NCI-H526 treated with DMSO at 0.1 percent for 48 hours (cell line): Measurements from ENCODE around the gene SPTLC3.

Source experiments
- DNase-seq: peaks from one replicate; lab custom pipeline; 2025; lab: John Stamatoyannopoulos, UW

The SPTLC3 gene

DNA sequence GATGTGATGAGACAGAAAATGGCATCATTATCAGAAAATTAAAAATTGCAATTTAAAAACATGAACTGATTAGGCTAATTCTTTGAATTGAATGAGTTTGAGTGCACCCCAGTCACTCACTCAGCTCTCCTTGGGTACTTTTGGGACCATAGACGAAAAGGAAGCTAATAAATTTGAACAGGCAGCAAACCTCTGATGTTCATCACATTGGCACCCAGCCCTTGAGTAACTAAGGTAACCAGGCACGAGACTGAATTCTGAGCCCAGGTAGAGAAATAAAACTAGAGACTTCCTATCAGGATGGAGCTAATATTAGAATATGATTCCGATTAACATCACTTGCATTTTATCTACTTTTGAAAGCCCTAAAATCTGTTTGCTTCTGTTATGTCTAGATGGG lies 131.4 kb downstream of the SPTLC3 start:
- DNase-seq, result no peak

DNA sequence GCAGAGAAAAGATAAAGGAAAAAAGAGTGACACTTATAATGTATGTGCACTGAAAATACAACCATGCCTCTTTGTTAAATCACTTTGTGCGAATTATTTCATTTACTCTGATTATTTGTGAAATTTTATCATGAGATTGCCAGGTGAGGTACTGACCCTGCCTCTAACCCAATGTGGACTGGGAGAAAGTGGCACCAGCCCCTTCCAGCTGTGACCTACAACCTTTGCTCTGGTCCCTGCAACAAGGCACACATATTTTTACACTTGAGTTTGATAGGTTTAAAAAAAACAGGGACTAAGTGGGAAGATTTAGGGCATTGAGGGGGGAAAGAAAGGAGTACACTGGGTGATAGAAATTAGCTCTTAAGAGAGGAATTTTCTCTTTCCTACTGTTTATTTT lies 132.0 kb downstream of the SPTLC3 start:
- no peak for DNase-seq

DNA sequence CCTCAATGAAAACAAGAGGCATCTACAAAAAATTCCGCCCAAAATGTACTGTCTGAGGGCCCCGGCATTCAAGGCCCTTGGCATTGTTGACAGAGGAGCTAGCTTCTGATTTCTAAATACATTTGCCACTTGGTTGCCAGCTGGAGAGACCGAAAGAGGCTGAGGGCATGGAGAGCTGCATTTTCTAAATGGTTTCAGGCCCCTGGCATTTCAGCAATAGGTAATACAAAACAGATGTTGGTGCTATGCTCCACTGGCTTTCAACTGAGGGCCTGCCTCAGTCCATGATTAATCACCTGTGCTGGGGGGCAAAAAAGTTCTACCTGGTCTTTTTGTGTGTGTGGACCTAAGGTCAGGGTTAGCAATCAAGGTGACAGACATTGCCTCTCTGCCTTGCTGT lies 132.8 kb downstream of the SPTLC3 start:
- DNase-seq, result no peak

DNA sequence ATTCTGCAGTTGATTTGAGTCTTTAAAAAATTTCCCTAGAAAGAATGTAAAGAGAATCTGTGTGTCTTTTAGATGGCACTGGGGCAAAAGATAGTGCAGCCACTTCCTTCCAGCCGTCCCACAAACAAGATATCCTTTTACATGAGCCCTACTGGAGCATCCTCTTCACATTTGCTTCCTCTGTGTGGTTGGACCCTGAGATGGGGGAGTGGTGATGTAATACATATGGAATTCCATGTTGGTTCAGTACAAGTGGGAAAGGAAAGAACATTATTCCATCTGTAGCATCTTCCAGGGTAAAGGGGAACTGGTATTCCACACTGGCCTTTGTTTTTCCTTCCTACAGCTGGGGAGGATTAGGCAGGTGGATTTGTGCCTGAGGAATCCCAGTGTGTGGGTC lies 133.4 kb downstream of the SPTLC3 start:
- DNase-seq, result no peak

DNA sequence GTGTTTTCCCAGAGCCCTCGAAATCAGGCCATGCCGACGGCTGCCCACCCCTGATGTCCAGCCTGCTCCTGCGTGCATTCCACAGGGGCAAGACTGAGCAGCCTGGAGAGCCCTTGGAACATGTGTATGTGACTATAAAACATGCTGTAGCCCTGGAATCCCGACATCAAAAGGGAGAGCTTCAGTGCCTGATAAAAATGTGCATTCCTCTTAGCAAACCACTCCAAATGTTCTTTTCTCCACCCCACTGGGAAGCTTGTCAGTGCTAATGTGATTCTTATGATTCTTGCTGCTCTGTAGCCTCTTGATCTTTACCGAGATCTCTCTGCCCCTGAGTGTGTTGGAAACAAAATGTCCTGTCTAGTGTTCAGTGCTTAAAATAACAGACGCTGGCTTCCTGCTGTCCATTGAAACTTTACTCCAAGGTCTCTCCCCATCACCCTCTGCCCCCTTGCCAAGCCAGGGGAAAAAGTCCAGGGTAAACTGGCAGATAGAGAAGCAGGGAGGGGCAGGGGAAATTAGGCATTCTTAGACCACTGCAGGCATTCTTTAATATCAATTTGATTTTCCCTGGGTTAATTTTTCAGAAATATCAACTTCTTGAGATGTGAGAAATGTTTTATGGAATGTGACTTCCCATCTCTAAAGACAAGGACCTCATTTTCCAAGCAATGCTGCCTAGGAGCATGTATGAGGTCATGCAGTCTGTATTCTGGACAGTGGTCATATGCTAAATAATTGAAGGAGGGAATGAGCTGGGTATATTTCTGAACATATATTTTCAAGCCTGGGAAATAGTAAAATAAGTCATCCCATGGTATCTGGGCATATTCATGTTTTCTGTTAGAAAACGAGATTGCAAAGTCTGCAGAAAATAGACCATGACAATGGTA lies 138.5 kb downstream of the SPTLC3 start:
- no peak for DNase-seq

DNA sequence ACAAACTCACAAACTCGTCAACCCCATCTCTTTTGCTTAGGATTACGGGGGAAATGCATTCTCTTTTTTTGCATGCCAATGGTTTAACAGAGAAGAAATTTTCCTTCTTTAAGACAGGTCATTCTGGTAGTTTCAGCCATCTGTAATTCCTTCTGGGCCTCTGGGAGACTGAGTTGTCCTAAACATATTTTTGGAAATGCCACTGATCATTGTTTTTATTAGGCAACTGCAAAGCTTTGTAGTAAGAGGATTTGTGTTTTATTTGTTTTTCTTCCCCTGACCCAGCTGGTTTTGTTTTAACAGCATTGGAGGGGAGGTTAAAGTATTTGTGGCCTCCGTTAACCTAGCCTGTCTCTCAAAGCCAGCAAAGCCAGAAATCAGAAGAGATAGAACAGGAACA lies 139.2 kb downstream of the SPTLC3 start:
- no peak for DNase-seq

DNA sequence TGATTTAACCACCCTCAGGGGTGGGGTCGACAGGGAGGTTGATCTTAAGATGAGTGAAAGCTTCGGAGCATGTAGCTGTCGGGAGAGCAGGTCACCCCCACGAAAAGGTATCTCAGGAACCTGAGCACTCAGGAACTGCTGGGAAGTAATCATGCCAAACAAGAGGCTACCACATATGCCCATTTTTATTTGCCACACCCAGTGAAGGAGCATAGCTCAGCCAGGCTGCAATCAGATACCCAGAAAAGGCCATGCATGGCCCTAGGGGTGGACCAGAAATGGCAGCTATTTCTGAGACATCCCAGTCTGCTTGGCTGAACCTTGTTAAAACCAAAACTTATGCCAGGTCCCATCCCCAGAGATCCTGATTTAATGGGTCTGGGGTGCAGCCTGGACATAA lies 139.6 kb downstream of the SPTLC3 start:
- no peak for DNase-seq

DNA sequence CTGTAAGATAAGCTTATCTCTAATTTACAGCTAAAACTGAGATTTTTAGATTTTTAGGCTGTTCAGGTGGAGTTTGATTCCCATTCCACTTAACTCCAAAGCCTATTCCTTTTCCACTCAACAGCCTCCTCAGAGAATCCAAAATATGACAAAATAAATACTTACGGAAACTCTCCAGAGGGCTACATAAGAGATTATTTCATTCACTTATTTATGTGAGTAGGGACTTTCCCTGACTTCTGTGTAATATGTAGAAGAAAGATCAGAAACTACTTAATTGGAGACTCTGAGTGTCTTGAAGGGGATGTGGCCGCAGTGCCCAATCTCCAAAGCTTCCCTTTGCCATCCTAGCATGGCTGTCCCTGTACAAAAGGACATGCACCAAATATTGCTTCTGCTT lies 140.2 kb downstream of the SPTLC3 start:
- no peak for DNase-seq

DNA sequence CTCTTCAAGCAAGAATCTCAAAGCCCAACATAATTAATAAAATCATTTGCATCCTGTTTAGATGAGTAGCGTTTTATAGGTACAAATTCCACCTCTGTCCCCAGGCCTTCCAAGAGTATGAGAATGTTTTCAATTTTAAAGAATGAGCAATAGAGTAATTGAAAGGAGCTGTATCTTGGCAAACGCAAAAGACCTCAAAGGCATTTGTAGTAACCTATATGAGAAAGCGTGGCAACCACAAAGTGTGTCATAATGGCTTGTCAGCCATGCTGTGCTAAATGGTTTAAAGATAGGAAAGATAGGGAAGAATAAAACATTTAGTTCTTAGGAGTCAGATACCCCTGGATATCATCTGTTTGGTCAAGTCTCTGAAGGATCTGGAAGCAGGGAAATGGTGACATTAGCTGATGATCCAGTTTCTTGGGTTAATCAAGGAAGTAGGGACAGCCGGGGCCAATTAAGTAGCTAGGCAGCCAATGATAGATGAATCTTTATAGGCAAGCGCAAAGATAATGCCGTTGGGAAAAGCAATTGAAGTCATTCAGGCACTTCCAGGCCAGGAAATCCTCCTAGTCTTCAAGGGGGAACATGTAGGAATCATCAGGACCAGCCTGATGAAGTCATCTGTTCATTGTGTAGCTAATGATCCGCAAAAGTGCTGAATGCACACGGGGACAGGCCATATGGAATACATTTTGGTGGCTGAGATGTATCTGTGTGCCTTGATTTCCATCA lies 140.8 kb downstream of the SPTLC3 start:
- no peak for DNase-seq

DNA sequence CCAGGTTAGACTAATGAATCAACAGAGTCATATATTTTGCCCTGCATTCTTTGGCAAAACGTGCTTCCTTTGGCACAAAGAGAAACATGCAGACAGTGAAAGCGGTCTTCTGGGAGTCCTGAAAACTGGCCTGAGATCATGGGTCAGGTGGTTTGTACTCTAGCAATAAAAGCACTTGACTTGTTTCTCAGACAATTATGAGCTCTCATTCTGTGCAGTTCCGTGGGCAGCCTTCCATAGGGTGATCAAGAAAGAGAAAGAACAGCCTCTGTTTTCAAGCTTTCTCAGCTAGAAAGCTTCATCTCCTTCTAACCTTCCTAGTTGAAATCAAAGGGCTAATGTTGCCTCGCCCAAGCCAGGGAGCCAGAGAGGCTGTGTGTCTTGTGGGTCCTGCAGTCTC lies 149.6 kb downstream of the SPTLC3 start:
- no peak for DNase-seq

DNA sequence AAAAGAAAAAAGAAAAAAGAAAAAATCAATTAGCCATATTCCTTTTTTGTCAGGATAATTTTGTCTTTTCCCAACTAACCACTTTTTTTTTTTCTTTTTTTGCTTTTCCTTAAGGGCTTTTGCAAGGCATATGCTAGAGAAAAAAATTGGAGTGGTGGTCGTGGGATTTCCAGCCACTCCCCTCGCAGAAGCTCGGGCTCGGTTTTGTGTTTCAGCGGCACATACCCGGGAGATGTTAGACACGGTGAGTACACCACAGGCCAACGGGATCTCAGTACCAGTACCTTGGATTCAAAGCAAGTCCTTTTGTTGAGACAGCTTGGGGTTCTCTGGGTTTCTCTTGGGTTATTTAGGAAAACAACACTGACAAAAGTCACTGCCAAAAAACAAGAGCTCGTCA lies 151.1 kb downstream of the SPTLC3 start:
- no peak for DNase-seq

DNA sequence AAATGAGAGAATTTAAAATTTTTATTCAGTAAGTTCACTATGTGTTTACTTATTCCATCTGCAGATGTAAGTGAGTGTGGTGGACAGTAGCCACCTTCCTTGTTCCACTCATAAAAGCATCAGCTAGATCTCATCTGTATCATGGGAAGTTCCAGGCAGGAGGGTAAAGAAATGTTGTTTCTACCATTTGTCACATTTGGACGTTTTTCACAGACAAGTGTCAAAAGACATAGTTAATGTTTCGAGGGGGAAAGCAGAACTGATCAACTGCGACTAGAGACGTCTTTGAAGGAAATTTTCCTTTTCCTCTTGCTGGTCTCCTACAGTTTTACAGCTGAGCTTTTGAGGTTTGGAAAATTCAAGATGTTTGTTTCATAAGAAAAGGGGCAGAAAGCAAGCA lies 156.4 kb downstream of the SPTLC3 start:
- DNase-seq, result no peak

DNA sequence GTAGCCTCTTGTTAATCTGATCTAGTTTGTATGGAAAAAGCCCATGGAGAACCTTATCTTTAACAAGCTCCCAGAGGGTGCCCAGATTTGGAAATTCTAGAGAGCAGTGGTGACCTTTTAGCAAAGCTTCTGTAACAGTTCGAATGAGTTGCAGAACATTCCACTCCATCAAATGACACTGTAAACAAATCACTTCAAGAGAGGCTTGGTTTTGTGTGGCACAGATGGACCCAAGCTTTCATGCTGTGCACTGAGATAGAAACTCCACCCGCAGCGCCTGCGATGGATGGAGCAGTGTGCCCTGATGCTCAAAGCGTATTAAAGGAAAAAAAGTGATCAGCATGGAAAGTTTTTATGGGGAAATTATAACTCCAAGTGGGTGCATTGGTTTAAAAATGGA lies 157.2 kb downstream of the SPTLC3 start:
- no peak for DNase-seq

DNA sequence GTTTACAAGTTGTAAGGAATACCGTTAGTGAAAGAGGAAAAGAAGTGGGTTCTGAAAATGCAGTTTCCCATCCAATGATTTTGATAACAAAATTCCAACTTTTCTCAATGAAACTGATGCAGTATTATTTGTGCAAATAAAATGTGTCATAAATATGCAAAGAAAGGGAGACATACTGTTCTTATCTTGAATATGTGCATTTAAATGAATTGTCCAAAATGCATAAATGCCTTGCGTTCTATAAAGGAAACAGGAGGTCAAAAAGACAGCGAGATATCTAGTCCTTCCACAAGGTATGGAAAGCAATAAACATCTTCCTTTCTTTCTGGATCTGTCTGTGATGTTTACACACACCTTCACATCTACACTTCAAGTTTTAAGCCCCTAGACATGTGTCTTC lies 157.7 kb downstream of the SPTLC3 start:
- DNase-seq, result no peak

DNA sequence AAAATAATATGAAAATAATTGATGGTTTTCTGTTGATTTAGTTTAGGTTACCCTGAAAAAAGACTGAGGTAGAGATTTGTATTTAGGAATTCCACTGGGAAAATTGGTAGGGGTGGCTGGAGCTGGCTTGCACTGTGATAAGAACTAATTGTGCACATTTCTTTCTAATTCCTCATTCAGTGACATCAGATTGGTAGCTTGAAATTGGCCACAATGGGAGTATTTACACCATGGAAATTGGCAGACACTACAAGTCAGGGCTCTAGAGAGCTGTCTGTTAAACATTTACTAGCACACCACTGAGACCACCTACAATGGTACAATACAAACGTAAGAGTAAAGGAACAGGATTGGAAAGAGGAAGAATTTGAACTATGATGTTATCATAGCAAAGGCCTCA lies 160.3 kb downstream of the SPTLC3 start:
- no peak for DNase-seq

DNA sequence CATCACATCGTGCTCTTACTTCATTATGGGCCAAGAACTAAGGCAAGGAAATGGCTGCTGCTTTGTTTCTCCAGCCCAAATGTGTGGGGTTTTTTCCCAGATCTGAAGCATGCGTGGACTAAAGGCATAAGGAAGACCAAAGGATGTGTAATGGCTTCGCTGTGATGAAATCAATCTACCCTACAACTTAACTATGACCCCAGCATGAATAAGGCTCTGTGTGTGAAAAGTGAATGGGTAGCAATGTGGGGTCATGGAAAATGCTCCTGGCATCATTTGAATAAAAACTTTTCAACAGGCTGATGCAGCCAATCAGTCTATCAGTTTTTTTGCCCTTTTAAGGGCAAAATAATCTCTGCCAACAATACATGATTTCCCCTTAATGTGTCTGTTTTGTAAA lies 162.0 kb downstream of the SPTLC3 start:
- DNase-seq, result no peak

DNA sequence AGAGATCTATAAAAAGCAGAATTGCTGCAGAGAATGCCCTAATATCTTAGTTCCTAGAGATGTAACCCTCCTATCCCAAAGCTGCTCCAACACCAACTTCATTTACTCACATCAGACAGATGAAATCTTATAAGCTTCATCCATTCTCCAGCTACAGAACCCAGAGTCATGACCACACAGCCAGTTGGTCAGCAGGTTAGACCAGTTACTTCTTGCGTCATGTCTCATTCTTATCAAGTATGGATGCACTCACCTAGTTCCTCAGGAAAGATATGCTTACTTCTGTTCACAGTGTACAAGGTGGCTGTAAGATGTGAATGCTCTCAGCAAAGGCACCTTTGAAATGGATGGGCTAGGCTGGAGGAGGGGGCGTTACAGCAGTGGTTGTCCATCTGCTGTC lies 164.4 kb downstream of the SPTLC3 start:
- DNase-seq, result no peak

DNA sequence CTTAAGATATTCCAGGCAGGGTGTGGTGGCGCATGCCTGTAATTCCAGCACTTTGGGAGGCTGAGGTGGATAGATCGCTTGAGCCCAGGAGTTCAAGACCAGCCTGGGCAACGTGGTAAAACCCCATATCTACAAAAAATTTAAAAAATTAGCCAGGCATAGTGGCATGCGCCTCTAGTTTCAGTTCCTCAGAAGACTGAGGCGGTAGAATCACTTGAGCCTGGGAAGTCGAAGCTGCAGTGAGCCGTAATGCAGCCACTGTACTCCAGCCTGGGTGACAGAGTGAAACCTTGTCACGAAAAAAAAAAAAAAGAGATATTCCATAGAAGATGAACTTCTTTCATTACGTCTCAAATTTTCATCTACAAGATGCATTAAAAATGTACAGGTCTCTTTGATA lies 165.6 kb downstream of the SPTLC3 start:
- DNase-seq, result no peak

DNA sequence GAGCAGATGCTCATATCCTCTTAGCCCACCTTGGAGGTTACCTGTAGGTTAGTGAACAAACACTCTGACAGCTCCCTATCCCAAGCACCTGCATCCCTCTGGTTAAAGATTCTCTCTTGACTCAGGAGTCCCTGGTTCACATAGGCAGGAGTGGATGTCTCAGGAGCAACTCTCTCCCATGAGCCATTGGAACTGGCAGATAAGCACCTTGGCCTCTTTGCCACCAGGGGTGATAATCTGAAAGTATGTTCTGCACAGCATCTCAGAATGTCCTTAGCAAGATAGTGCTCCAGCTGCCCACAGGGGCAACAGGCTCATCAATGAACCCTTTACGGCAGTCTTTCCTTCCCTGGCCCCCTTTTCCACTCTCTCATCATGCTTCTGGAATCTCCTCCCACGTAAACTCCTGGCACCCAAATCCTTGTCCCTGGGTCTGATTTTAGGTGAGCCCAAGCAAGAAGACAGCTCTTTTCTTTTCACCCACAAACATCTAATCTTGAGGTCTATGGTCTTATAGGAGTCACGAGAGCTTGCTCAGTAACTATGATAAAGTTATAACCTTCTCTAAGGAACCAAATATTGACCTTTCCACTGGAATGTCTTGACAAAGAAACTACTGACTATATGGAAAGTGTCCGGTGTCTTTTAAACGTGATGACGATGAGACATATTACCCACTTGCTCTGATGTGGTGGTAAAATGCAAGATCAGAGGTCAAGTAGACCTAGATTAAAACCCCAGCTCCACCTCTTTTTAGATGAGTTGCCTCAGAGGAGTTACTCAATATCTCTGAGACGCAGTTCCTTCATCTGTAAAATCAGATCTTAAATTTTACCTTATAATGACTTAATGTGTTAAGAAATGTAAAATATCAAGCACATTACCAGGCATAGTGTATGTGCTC lies 172.5 kb downstream of the SPTLC3 start:
- no peak for DNase-seq

DNA sequence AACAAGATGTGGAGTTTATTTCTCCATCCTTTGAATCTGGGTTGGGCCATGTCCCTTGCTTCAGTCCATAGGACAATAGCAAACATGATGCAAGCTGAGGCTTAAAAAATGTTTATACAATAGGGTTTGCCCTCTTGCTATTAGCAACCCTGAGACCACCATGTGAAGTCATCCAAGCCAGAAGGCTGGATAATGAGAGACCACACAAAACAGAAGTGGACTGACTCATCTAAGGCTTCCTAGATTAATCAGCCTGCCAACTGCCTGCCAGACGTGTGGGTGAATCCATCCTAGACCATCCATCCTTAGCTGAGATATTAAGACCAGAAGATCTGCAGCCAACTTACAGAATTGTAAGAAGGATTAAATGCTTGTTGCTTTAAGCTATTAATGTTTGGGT lies 174.2 kb downstream of the SPTLC3 start:
- no peak for DNase-seq

DNA sequence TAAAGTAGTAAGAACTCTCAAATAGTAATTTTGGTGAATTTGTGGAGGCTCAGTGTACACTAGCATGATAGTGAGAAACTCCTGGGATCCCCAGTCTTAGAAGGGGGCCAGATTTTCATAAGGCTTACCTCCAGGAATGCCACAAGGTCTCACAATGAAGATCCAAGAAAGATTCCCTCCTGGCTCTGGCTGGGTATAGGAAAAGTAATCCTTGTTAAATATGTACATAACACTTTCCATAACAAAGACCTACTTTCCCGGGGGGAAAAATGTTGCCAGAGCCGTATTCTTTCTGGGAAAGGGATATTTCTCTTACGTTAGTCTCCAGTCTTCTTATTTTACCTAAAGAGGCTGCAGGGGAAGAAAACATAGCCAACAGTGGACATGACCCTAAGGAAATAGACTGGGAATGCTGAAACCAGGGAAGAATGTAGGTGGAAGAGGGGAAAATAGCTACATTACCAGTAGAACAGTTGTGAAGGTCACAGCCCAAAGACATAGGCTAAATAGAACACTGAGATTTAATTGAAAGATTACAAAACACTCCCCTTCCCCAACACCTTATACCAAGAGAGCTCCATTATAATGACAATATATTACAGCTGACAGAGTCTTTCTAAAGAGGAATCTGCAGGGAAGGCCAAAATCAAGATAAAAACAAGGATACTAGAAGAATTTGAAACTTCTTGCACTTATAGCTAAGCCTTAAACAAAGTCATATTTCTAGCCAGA lies 177.4 kb downstream of the SPTLC3 start:
- DNase-seq, result no peak

DNA sequence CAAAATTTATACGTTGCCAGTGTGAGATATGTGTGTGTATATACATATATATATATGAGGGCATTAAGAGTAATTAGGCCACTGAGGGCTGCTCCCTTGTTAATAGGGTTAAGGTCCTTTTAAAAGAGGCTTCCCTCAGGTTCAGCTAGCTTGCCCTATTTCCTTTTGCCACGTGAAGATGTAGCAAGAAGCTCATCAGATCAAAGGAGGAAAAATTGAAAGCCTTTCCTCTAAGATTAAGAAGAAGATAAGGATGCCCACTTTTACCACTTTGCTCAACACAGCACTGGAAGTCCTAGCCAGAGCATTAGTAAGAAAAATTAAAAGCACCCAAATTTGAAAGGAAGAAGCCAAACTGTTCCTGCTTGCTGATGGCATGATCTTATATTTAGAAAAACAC lies 179.1 kb downstream of the SPTLC3 start:
- no peak for DNase-seq
